HepG2 (cell line): ENCODE measurements around the gene COL25A1. TPM values are rescaled to one million over a fixed set of nuclear protein-coding genes. Genes with fewer than 3 reads are reported as not detected.

Experiments
- ATAC-seq: fragments of 200-7000 bp; cut with Tn5 transposase; 3 replicates; pipeline ENCODE4 v1.9.1; 2020; ENCODE audit warnings: mild to moderate bottlenecking, moderate library complexity
- BruUV-seq: library from RNA; stranded (reverse); fragments of 400-500 nt; replicated peaks from 2 replicates; lab custom pipeline; 2021; lab: Mats Ljungman, UMichigan
- CTCF ChIA-PET: fragments of 300-600 bp; formaldehyde crosslinking; extraction: SDS; loops from one replicate; lab custom pipeline; 2021; ENCODE audit warnings: low total read pairs, inconsistent platforms, low intra/inter-chr PET ratio; lab: Yijun Ruan, JAX
- POLR2A ChIA-PET: fragments of 350-600 bp; sonication (Branson Sonifier 250); formaldehyde crosslinking; loops from one replicate; lab custom pipeline; 2020; ENCODE audit warnings: antibody characterized with exemption, inconsistent platforms; lab: Yijun Ruan, JAX
- DNase-seq: peaks from one replicate; pipeline ENCODE4 v3.0.0-alpha.2; 2015; ENCODE audit warnings: low spot score
- FAIRE-seq: peaks from 3 replicates; lab custom pipeline; 2011; peaks lifted over from hg19 to GRCh38; lab: Jason Lieb, UNC
- H2AFZ ChIP-seq: one replicate; pipeline ENCODE4 v1.6.1; 2011; ENCODE audit warnings: low read length, inconsistent platforms
- H3K27ac ChIP-seq: fragments of 300-600 bp; 3 replicates; pipeline ENCODE4 v1.8.0; 2011; ENCODE audit warnings: mixed run types, mild to moderate bottlenecking, mixed read lengths, low read length, inconsistent platforms; ENCODE audit not compliant: insufficient read depth; ENCODE audit errors: extremely low read length
- H3K27me3 ChIP-seq, 2 experiments: fragments of 200-600 bp in 1 of 2; 2 replicates in 1 of 2; 3 replicates in 1 of 2; pipeline versions ENCODE4 v1.6.0 to v1.8.0; 2011; ENCODE audit warnings: low read length in 2 of 2, mild to moderate bottlenecking in 2 of 2, moderate library complexity in 2 of 2, inconsistent platforms in 1 of 2; ENCODE audit not compliant: insufficient read depth in 2 of 2, control insufficient read depth in 1 of 2
- H3K36me3 ChIP-seq, 2 experiments: fragments of 200-600 bp in 1 of 2; replicated peaks in 1 of 2; 2 replicates in 1 of 2; 3 replicates in 1 of 2; pipeline versions ENCODE4 v1.5.1 to v1.8.0; 2011; ENCODE audit warnings: low read length in 2 of 2, inconsistent platforms in 1 of 2; ENCODE audit not compliant: insufficient read depth in 2 of 2, control insufficient read depth in 1 of 2
- H3K4me1 ChIP-seq: 2 replicates; pipeline ENCODE4 v1.5.1; 2012; ENCODE audit warnings: low read length, inconsistent platforms; ENCODE audit not compliant: insufficient read depth
- H3K4me2 ChIP-seq: 2 replicates; pipeline ENCODE4 v1.6.0; 2011; ENCODE audit warnings: low read depth, low read length, inconsistent platforms
- H3K4me3 ChIP-seq, 3 experiments: fragments of 200-600 bp in 1 of 3; sonication (generic), shearing (Covaris generic) in 1 of 3; replicated peaks in 1 of 3; 2 replicates each; pipeline ENCODE4 v1.5.1; 2011 to 2016; ENCODE audit warnings: low read length in 3 of 3, inconsistent platforms in 2 of 3, low read depth in 2 of 3, mild to moderate bottlenecking in 2 of 3, control low read depth in 1 of 3, mixed read lengths in 1 of 3; ENCODE audit not compliant: insufficient read depth in 1 of 3
- H3K79me2 ChIP-seq: one replicate; pipeline ENCODE4 v1.6.1; 2011; ENCODE audit warnings: low read length, inconsistent platforms; ENCODE audit not compliant: insufficient read depth
- H3K9ac ChIP-seq: 2 replicates; pipeline ENCODE4 v1.6.0; 2011; ENCODE audit warnings: mild to moderate bottlenecking, low read depth, low read length, inconsistent platforms; ENCODE audit not compliant: insufficient read depth
- H3K9me3 ChIP-seq: 2 replicates; pipeline ENCODE4 v1.5.1; 2012; ENCODE audit warnings: mild to moderate bottlenecking, low read length
- H4K20me1 ChIP-seq: 2 replicates; pipeline ENCODE4 v1.6.0; 2011; ENCODE audit warnings: inconsistent platforms, mild to moderate bottlenecking, low read length, moderate library complexity; ENCODE audit not compliant: insufficient read depth
- BHLHE40 ChIP-seq: IDR thresholded peaks from 2 replicates; pipeline ENCODE4 v1.6.1; 2011; ENCODE audit warnings: low read length, improper control_type of control experiment
- EP300 ChIP-seq, 3 experiments: sonication (generic) in 1 of 3; formaldehyde crosslinking in 1 of 3; IDR thresholded peaks; 2 replicates each; pipeline versions ENCODE4 v1.5.1 to v1.6.1; 2011 to 2020; ENCODE audit warnings: low read depth in 2 of 3, low read length in 2 of 3, borderline replicate concordance in 1 of 3, improper control_type of control experiment in 1 of 3, mild to moderate bottlenecking in 1 of 3, missing genetic modification reagents in 1 of 3, moderate library complexity in 1 of 3
- FOXK1 ChIP-seq: sonication (generic); formaldehyde crosslinking; IDR thresholded peaks from 2 replicates; pipeline ENCODE4 v1.4.0; 2020; ENCODE audit warnings: low read depth, missing genetic modification reagents, borderline replicate concordance
- FUBP1 ChIP-seq: sonication (generic); formaldehyde crosslinking; IDR thresholded peaks from 2 replicates; pipeline ENCODE4 v1.5.1; 2020; ENCODE audit warnings: missing genetic modification reagents, mild to moderate bottlenecking, borderline replicate concordance
- KLF6 ChIP-seq: IDR thresholded peaks from 2 replicates; pipeline ENCODE4 v1.8.0; 2016; ENCODE audit warnings: missing biosample characterization, missing genetic modification reagents
- SNAI1 ChIP-seq: sonication (generic); formaldehyde crosslinking; IDR thresholded peaks from 2 replicates; pipeline ENCODE4 v1.5.0; 2020; ENCODE audit warnings: mild to moderate bottlenecking, missing genetic modification reagents, borderline replicate concordance
- TOPORS ChIP-seq: sonication (generic); formaldehyde crosslinking; IDR thresholded peaks from 2 replicates; pipeline ENCODE4 v1.8.0; 2023; ENCODE audit warnings: mild to moderate bottlenecking, missing genetic modification reagents
- ZNF460 ChIP-seq: sonication (generic); formaldehyde crosslinking; IDR thresholded peaks from 2 replicates; pipeline ENCODE4 v1.5.1; 2020; ENCODE audit warnings: missing genetic modification reagents, mild to moderate bottlenecking, borderline replicate concordance
- WGBS: methylation state at CpG from one replicate; pipeline ENCODE4 v1.1.6; 2017; ENCODE audit warnings: low lambda C conversion rate; 5-methylcytosine and 5-hydroxymethylcytosine counted together
- in situ Hi-C: cut with HindIII; loops from 2 replicates; pipeline ENCODE4 v1.10.0; 2017; ENCODE audit warnings: low pct_unique_long_range_greater_than_20kb; ENCODE audit not compliant: extremely low pct_ligation_motif_present
- intact Hi-C: fragments of 100-400 bp; cut with micrococcal nuclease; formaldehyde crosslinking; loops from one replicate; pipeline ENCODE4 v1.10.0; 2022; ENCODE audit not compliant: unreplicated experiment
- polyA plus RNA-seq, 8 experiments: library from polyadenylated mRNA; depleted of rRNA in 3 of 8; stranded (reverse) in 7 of 8; unstranded in 1 of 8; fragments of >200 nt; fragmentation: Illumina TruSeq in 4 of 8; extraction: Trizol in 4 of 8; gene quantifications; 2 replicates each; pipeline versions ENCODE4 v1.2.1 to v1.2.3, GENCODE V29; 2011 to 2016; ENCODE audit warnings: low read depth in 4 of 8, missing spikeins in 1 of 8, mixed read lengths in 1 of 8; ENCODE audit not compliant: insufficient read depth in 1 of 8
- total RNA-seq, 5 experiments: library from RNA; depleted of rRNA; stranded (reverse); fragments of >200 nt; fragmentation: Illumina TruSeq; extraction: Trizol; gene quantifications; 2 replicates each; pipeline ENCODE4 v1.2.3, GENCODE V29; 2016; ENCODE audit warnings: low read depth in 1 of 5
- TF ChIP-seq, protein P1 (sequence below): sonication (generic); formaldehyde crosslinking; IDR thresholded peaks from 2 replicates; pipeline ENCODE4 v1.4.0; 2020; ENCODE audit warnings: mild to moderate bottlenecking, missing genetic modification reagents

Gene COL25A1
- total and polyA plus RNA-seq, 2 of the 13 experiments (the other 11 are each of a cell fraction or from before 2014, with no cell fraction given) = not detected

DNA sequence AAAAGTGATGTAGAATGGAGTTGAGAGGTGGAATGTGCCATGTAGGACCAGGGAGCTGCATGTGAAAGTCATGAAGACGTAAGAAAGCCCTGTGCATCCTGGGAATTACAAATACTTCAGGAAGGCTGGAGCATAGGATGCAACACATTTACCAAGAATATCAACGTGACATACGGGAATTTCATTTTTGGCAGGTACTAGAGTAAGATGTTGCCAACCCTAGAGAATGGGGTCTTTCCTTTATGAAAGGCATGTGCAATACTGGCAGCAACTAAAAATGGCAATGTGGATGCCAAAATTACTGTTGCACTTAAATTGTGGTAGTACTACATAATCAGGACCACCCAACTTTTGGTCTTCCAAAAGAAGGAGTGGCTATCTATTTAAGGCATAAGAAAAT, 188.0 kb downstream of the COL25A1 start:
- no peak for ATAC-seq
- FAIRE-seq = no peak
- Histone ChIP-seq H3K36me3 (no peaks in the 10 kb centered on the region), H4K20me1 (no peaks in the 10 kb centered on the region), H3K27me3 (no peaks in the 10 kb centered on the region), H3K4me2 (no peak overlapping the region), H3K27ac (no peak overlapping the region), H3K79me2 (no peaks in the 10 kb centered on the region), H3K9ac (no peak overlapping the region), H3K4me1 (no peaks in the 10 kb centered on the region), H2AFZ (no peak overlapping the region), H3K4me3 (no peak overlapping the region), H3K9me3 (no peaks in the 10 kb centered on the region)
- intact Hi-C loops = no loop called here
- TF ChIP-seq KLF6 (CRISPR knock-in tag) = no peak
- TF ChIP-seq FUBP1 = no peak
- TF ChIP-seq TOPORS (CRISPR knock-in tag) = no peak
- no peak for TF ChIP-seq EP300 (IDR thresholded peaks at IDR 0.05; ENCODE audit: low read depth in 2 of 2, low read length in 2 of 2)
- TF ChIP-seq EP300 (CRISPR knock-in tag; IDR thresholded peaks at IDR 0.05; ENCODE audit: borderline replicate concordance) = no peak
- TF ChIP-seq SNAI1 (CRISPR knock-in tag) = no peak
- no peak for TF ChIP-seq BHLHE40
- TF ChIP-seq, protein P1, sequence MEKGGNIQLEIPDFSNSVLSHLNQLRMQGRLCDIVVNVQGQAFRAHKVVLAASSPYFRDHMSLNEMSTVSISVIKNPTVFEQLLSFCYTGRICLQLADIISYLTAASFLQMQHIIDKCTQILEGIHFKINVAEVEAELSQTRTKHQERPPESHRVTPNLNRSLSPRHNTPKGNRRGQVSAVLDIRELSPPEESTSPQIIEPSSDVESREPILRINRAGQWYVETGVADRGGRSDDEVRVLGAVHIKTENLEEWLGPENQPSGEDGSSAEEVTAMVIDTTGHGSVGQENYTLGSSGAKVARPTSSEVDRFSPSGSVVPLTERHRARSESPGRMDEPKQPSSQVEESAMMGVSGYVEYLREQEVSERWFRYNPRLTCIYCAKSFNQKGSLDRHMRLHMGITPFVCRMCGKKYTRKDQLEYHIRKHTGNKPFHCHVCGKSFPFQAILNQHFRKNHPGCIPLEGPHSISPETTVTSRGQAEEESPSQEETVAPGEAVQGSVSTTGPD = no peak
- no peak for TF ChIP-seq ZNF460
- TF ChIP-seq FOXK1 (CRISPR knock-in tag) = no peak
- POLR2A ChIA-PET = no interaction called here
- BruUV-seq = no TSS peak
- CTCF ChIA-PET = no interaction called here
- in situ Hi-C loops = no loop called here
- 2% methylated on average over 3 of the region's 3 CpGs for WGBS
- no peak for DNase-seq
